CD4-positive, alpha-beta T cell (primary cell): ENCODE results near the gene HTR3C. TPM values are rescaled to one million over a fixed set of nuclear protein-coding genes. Genes with fewer than 3 reads are reported as not detected.

Source experiments
- ATAC-seq: fragments of 200-7000 bp; cut with Tn5 transposase; one replicate; pipeline ENCODE4 v1.10.0; 2022; ENCODE audit warnings: mild to moderate bottlenecking; ENCODE audit not compliant: poor library complexity
- CTCF ChIA-PET: fragments of 350-600 bp; sonication (Branson Sonifier 250); formaldehyde crosslinking; loops from one replicate; lab custom pipeline; 2021; ENCODE audit warnings: antibody characterized with exemption, inconsistent platforms; lab: Charles Lee
- POLR2A ChIA-PET: fragments of 350-600 bp; sonication (Branson Sonifier 250); formaldehyde crosslinking; loops from one replicate; lab custom pipeline; 2021; ENCODE audit warnings: antibody characterized with exemption, inconsistent platforms; lab: Charles Lee
- DNase-seq, 14 experiments: peaks; one replicate each; pipeline ENCODE4 v3.0.0-alpha.2; 2013 to 2020; ENCODE audit warnings: mixed read lengths in 2 of 14
- H3K27ac ChIP-seq, 2 donors: one replicate each; pipeline versions ENCODE4 v1.5.1 to v1.7.0; 2013; ENCODE audit warnings: low read length in 2 of 2, low read depth in 1 of 2, mild to moderate bottlenecking in 1 of 2
- H3K27me3 ChIP-seq, 2 experiments: 1 replicate in 1 of 2; 2 replicates in 1 of 2; pipeline versions ENCODE4 v1.6.1 to v1.7.0; 2013; ENCODE audit warnings: low read length in 2 of 2, control low read depth in 1 of 2, mild to moderate bottlenecking in 1 of 2, moderate library complexity in 1 of 2; ENCODE audit not compliant: insufficient read depth in 2 of 2, control insufficient read depth in 1 of 2
- H3K36me3 ChIP-seq: one replicate; pipeline ENCODE4 v1.6.1; 2013; ENCODE audit warnings: low read length, control low read depth; ENCODE audit not compliant: insufficient read depth
- H3K4me1 ChIP-seq: one replicate; pipeline ENCODE4 v1.6.1; 2013; ENCODE audit warnings: low read length, control low read depth; ENCODE audit not compliant: insufficient read depth
- H3K4me3 ChIP-seq: one replicate; pipeline ENCODE4 v1.5.1; 2013; ENCODE audit warnings: mild to moderate bottlenecking, low read length, moderate library complexity
- H3K9me3 ChIP-seq, 2 experiments: 1 replicate in 1 of 2; 2 replicates in 1 of 2; pipeline versions ENCODE4 v1.6.1 to v1.7.0; 2013; ENCODE audit warnings: low read length in 2 of 2, mild to moderate bottlenecking in 2 of 2, control low read depth in 1 of 2, moderate library complexity in 1 of 2; ENCODE audit not compliant: control insufficient read depth in 1 of 2, insufficient read depth in 1 of 2
- H3K27ac Mint-ChIP-seq: one replicate; pipeline ENCODE4 v1.8.0; 2020; ENCODE audit warnings: mixed read lengths
- H3K27me3 Mint-ChIP-seq: one replicate; pipeline ENCODE4 v1.8.0; 2021; ENCODE audit warnings: mixed read lengths
- H3K36me3 Mint-ChIP-seq: one replicate; pipeline ENCODE4 v1.8.0; 2021; ENCODE audit warnings: low read depth, mixed read lengths
- H3K4me1 Mint-ChIP-seq: one replicate; pipeline ENCODE4 v1.8.0; 2021; ENCODE audit warnings: low read depth, mixed read lengths
- H3K4me3 Mint-ChIP-seq: one replicate; pipeline ENCODE4 v1.8.0; 2020; ENCODE audit warnings: mild to moderate bottlenecking, mixed read lengths
- H3K9me3 Mint-ChIP-seq: one replicate; pipeline ENCODE4 v1.8.0; 2020; ENCODE audit warnings: mixed read lengths
- intact Hi-C, 2 experiments: fragments of 100-400 bp; cut with DNase I in 1 of 2; cut with micrococcal nuclease in 1 of 2; formaldehyde crosslinking; loops; one replicate each; pipeline versions ENCODE4 v1.15.1 to v1.9.0; 2023 to 2025; cut with DNase I, micrococcal nuclease
- total RNA-seq, 174 experiments: library from RNA in 2 of 174; stranded (reverse) in 2 of 174; gene quantifications; one replicate each; pipeline ENCODE4 v1.2.3 and lab custom pipeline; 2021 to 2026
- TF ChIP-seq, protein P1 (sequence below): fragments of 200-600 bp; IDR thresholded peaks from one replicate; pipeline ENCODE4 v1.8.0; 2022; ENCODE audit warnings: antibody characterized with exemption, mild to moderate bottlenecking

Gene HTR3C
- total RNA-seq, 2 experiments from 2014 or later = not detected

DNA sequence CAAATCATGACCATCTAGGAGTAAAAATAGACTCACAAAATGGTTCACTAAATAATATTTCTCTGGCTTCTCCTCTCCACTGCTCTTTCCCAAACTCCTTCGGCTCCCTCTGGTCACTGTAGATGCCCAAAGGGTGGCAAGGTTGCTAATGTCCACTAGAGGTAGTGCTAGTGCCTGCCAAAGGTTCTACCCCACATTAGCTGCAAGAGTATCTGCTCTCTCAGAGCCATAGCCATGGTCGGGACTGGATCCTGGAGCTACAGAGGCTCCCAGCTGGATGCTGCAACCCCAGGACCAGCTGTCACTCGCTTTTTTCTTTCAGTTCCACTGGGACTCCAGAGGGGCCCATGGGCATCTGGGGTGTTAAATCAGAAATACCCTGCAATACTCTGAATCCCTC, 12.8 kb upstream of the HTR3C start:
- Mint-ChIP-seq H3K27me3 (no peaks in the 10 kb centered on the region), H3K4me3 (no peak overlapping the region), H3K27ac (no peak overlapping the region), H3K9me3 (no peaks in the 10 kb centered on the region), H3K36me3 (no peaks in the 10 kb centered on the region), H3K4me1 (no peaks in the 10 kb centered on the region)
- intact Hi-C loops = no loop called here
- Histone ChIP-seq H3K4me1 (no peaks in the 10 kb centered on the region), H3K27me3 (no peaks in the 10 kb centered on the region), H3K4me3 (no peak overlapping the region), H3K9me3 (no peaks in the 10 kb centered on the region), H3K27ac (no peak overlapping the region), H3K36me3 (no peaks in the 10 kb centered on the region)
- POLR2A ChIA-PET = no interaction called here
- DNase-seq = no peak
- CTCF ChIA-PET = no interaction called here
- no peak for ATAC-seq
- TF ChIP-seq, protein P1, sequence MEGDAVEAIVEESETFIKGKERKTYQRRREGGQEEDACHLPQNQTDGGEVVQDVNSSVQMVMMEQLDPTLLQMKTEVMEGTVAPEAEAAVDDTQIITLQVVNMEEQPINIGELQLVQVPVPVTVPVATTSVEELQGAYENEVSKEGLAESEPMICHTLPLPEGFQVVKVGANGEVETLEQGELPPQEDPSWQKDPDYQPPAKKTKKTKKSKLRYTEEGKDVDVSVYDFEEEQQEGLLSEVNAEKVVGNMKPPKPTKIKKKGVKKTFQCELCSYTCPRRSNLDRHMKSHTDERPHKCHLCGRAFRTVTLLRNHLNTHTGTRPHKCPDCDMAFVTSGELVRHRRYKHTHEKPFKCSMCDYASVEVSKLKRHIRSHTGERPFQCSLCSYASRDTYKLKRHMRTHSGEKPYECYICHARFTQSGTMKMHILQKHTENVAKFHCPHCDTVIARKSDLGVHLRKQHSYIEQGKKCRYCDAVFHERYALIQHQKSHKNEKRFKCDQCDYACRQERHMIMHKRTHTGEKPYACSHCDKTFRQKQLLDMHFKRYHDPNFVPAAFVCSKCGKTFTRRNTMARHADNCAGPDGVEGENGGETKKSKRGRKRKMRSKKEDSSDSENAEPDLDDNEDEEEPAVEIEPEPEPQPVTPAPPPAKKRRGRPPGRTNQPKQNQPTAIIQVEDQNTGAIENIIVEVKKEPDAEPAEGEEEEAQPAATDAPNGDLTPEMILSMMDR = no peak

DNA sequence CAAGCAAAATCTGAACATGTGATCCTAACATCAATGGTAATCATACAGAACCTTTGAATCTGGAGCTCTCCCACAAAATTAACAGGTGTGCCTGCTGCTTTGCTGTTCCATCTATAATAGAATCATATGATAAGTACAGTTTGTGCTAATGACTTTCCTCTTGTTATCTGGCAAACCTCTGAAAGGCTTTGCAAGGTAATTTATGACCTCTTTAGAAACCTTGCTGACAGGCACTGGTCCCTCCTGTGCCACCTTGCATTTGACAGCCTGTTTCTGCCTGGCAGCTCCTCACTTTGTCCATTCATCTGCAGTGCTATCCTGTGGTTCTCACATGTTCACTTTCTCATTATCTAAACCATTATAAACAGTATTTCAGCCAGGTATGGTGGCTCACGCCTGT, 10.2 kb upstream of the HTR3C start:
- H3K4me1 Mint-ChIP-seq = no peaks in the 10 kb centered on the region
- H3K27me3 Mint-ChIP-seq = peaks cover 4% of the 10 kb centered on the region
- H3K27ac ChIP-seq = no peak overlapping the region
- H3K36me3 Mint-ChIP-seq = no peaks in the 10 kb centered on the region
- no peaks in the 10 kb centered on the region for H3K9me3 ChIP-seq
- TF ChIP-seq, protein P1 = no peak
- no peaks in the 10 kb centered on the region for H3K27me3 ChIP-seq
- CTCF ChIA-PET = no interaction called here
- POLR2A ChIA-PET = no interaction called here
- no peak for DNase-seq
- no peak for ATAC-seq
- H3K4me3 Mint-ChIP-seq = no peak overlapping the region
- H3K36me3 ChIP-seq = no peaks in the 10 kb centered on the region
- no peaks in the 10 kb centered on the region for H3K9me3 Mint-ChIP-seq
- H3K27ac Mint-ChIP-seq = no peak overlapping the region
- H3K4me3 ChIP-seq = no peak overlapping the region
- intact Hi-C loops = no loop called here
- no peaks in the 10 kb centered on the region for H3K4me1 ChIP-seq

DNA sequence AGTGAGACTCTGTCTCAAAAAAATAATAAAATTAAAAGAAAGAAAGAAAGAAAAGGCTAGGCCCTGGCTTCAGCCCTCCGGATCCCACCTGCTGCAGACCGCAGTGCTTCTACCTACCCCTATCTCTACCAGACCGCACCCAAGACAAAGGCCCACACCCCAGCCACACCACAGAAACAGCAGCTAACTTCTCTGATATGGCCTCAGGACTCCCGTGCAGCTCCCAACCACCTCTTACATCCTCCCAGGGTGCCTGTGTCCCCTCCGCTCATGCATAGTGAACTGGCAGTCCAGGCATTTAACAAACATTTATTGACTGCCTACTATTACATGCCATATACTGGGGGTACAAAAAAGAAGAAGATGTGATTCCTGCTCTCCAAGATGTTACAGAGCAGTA, 6.9 kb upstream of the HTR3C start:
- ATAC-seq (no peak), DNase-seq (no peak)
- POLR2A ChIA-PET = no interaction called here
- no peaks in the 10 kb centered on the region for H3K36me3 ChIP-seq
- no peak overlapping the region for H3K27ac ChIP-seq
- intact Hi-C loops = no loop called here
- H3K4me3 ChIP-seq = no peak overlapping the region
- TF ChIP-seq, protein P1 = no peak
- H3K9me3 Mint-ChIP-seq = no peaks in the 10 kb centered on the region
- H3K27ac Mint-ChIP-seq = no peak overlapping the region
- peaks cover 4% of the 10 kb centered on the region for H3K27me3 Mint-ChIP-seq
- H3K4me1 ChIP-seq = no peaks in the 10 kb centered on the region
- H3K4me1 Mint-ChIP-seq = no peaks in the 10 kb centered on the region
- no peaks in the 10 kb centered on the region for H3K36me3 Mint-ChIP-seq
- H3K27me3 ChIP-seq = no peaks in the 10 kb centered on the region
- H3K4me3 Mint-ChIP-seq = no peak overlapping the region
- no peaks in the 10 kb centered on the region for H3K9me3 ChIP-seq
- CTCF ChIA-PET = no interaction called here
